H9 (cell line): Measurements from ENCODE around the gene DDI2. TPM values are rescaled to one million over a fixed set of nuclear protein-coding genes. Genes with fewer than 3 reads are reported as not detected.

Experiments
- DNase-seq: peaks from one replicate; pipeline ENCODE4 v3.0.0-alpha.2; 2017
- H2AFZ ChIP-seq: one replicate; pipeline ENCODE4 v1.6.1; 2013; ENCODE audit warnings: mild to moderate bottlenecking, low read length, control low read depth, moderate library complexity
- H2AK5ac ChIP-seq: 2 replicates; pipeline ENCODE4 v1.6.1; 2013; ENCODE audit warnings: low read length, control low read depth, mixed read lengths; ENCODE audit not compliant: insufficient read length
- H2BK120ac ChIP-seq: one replicate; pipeline ENCODE4 v1.6.1; 2013; ENCODE audit warnings: low read depth, mild to moderate bottlenecking, low read length, control low read depth, inconsistent platforms; ENCODE audit not compliant: poor library complexity, severe bottlenecking
- H2BK12ac ChIP-seq: 2 replicates; pipeline ENCODE4 v1.6.1; 2013; ENCODE audit warnings: low read length, control low read depth, mixed read lengths, low read depth; ENCODE audit not compliant: insufficient read length
- H2BK15ac ChIP-seq: 2 replicates; pipeline ENCODE4 v1.6.1; 2013; ENCODE audit warnings: low read depth, low read length, control low read depth
- H2BK20ac ChIP-seq: one replicate; pipeline ENCODE4 v1.6.1; 2013; ENCODE audit warnings: low read depth, mild to moderate bottlenecking, low read length, control low read depth, inconsistent platforms; ENCODE audit not compliant: poor library complexity, severe bottlenecking
- H2BK5ac ChIP-seq: 2 replicates; pipeline ENCODE4 v1.6.1; 2013; ENCODE audit warnings: low read length, control low read depth, mixed read lengths; ENCODE audit not compliant: insufficient read length
- H3K14ac ChIP-seq: 2 replicates; pipeline ENCODE4 v1.6.1; 2013; ENCODE audit warnings: low read length, control low read depth; ENCODE audit not compliant: insufficient read depth
- H3K18ac ChIP-seq: 2 replicates; pipeline ENCODE4 v1.6.1; 2013; ENCODE audit warnings: low read depth, mild to moderate bottlenecking, mixed read lengths, low read length, control low read depth; ENCODE audit not compliant: insufficient read length
- H3K23ac ChIP-seq: 2 replicates; pipeline ENCODE4 v1.6.1; 2013; ENCODE audit warnings: low read length, control low read depth, mixed read lengths, low read depth; ENCODE audit not compliant: insufficient read length
- H3K23me2 ChIP-seq: 2 replicates; pipeline ENCODE4 v1.6.1; 2013; ENCODE audit warnings: low read depth, mild to moderate bottlenecking, mixed read lengths, low read length, control low read depth; ENCODE audit not compliant: insufficient read length, poor library complexity, severe bottlenecking
- H3K27ac ChIP-seq: 2 replicates; pipeline ENCODE4 v1.5.1; 2013; ENCODE audit warnings: low read length, control low read depth, mixed read lengths, low read depth; ENCODE audit not compliant: insufficient read length
- H3K27me3 ChIP-seq: 2 replicates; pipeline ENCODE4 v1.6.1; 2013; ENCODE audit warnings: low read length, control low read depth, inconsistent platforms; ENCODE audit not compliant: insufficient read depth
- H3K4ac ChIP-seq: 2 replicates; pipeline ENCODE4 v1.6.1; 2013; ENCODE audit warnings: low read depth, mild to moderate bottlenecking, control low read depth, inconsistent platforms, low read length, moderate library complexity
- H3K4me1 ChIP-seq: 2 replicates; pipeline ENCODE4 v1.6.1; 2013; ENCODE audit warnings: low read length, control low read depth, inconsistent platforms; ENCODE audit not compliant: insufficient read depth
- H3K4me2 ChIP-seq: 2 replicates; pipeline ENCODE4 v1.6.1; 2013; ENCODE audit warnings: low read length, control low read depth, mixed read lengths; ENCODE audit not compliant: insufficient read length, insufficient read depth
- H3K56ac ChIP-seq: 2 replicates; pipeline ENCODE4 v1.6.1; 2013; ENCODE audit warnings: low read depth, mild to moderate bottlenecking, mixed read lengths, low read length, control low read depth; ENCODE audit not compliant: insufficient read length
- H3K79me1 ChIP-seq: 2 replicates; pipeline ENCODE4 v1.6.1; 2013; ENCODE audit warnings: low read depth, mild to moderate bottlenecking, moderate library complexity, low read length, control low read depth, inconsistent platforms; ENCODE audit not compliant: insufficient read depth, poor library complexity, severe bottlenecking
- H3K79me2 ChIP-seq: 2 replicates; pipeline ENCODE4 v1.6.1; 2013; ENCODE audit warnings: low read length, control low read depth, inconsistent platforms; ENCODE audit not compliant: insufficient read depth
- H3K9ac ChIP-seq: 2 replicates; pipeline ENCODE4 v1.6.1; 2013; ENCODE audit warnings: low read length, control low read depth, mixed read lengths; ENCODE audit not compliant: insufficient read length; ENCODE audit errors: extremely low read depth
- H3K9me3 ChIP-seq: one replicate; pipeline ENCODE4 v1.6.1; 2013; ENCODE audit warnings: low read depth, low read length, inconsistent platforms; ENCODE audit not compliant: control insufficient read depth
- H3T11ph ChIP-seq: one replicate; pipeline ENCODE4 v1.6.1; 2013; ENCODE audit warnings: mild to moderate bottlenecking, low read length, control low read depth, inconsistent platforms
- H4K20me1 ChIP-seq: one replicate; pipeline ENCODE4 v1.6.1; 2013; ENCODE audit not compliant: control insufficient read depth, insufficient read length, insufficient read depth
- H4K5ac ChIP-seq: 2 replicates; pipeline ENCODE4 v1.6.1; 2013; ENCODE audit warnings: low read depth, mild to moderate bottlenecking, mixed read lengths, low read length, control low read depth; ENCODE audit not compliant: insufficient read length
- H4K8ac ChIP-seq: replicated peaks from 2 replicates; pipeline ENCODE4 v1.6.1; 2013; ENCODE audit warnings: low read length, control low read depth, mixed read lengths, low read depth; ENCODE audit not compliant: insufficient read length
- H4K91ac ChIP-seq: 2 replicates; pipeline ENCODE4 v1.6.1; 2013; ENCODE audit warnings: low read depth, mild to moderate bottlenecking, moderate library complexity, mixed read lengths, low read length, control low read depth; ENCODE audit not compliant: insufficient read length
- H3K27ac Mint-ChIP-seq, 3 experiments: 2 replicates in 2 of 3; 3 replicates in 1 of 3; pipeline ENCODE4 v1.8.0; 2020 to 2021; ENCODE audit warnings: mixed read lengths in 3 of 3, mild to moderate bottlenecking in 1 of 3, moderate library complexity in 1 of 3
- H3K27me3 Mint-ChIP-seq: 2 replicates; pipeline ENCODE4 v1.8.0; 2021; ENCODE audit warnings: low read depth, mild to moderate bottlenecking, moderate library complexity, mixed read lengths
- H3K36me3 Mint-ChIP-seq, 3 experiments: 2 replicates in 2 of 3; 3 replicates in 1 of 3; pipeline ENCODE4 v1.8.0; 2020 to 2021; ENCODE audit warnings: low read depth in 3 of 3, mixed read lengths in 3 of 3; ENCODE audit not compliant: insufficient read depth in 1 of 3
- H3K4me1 Mint-ChIP-seq, 2 experiments: 2 replicates each; pipeline ENCODE4 v1.8.0; 2020; ENCODE audit warnings: mixed read lengths in 2 of 2
- H3K4me3 Mint-ChIP-seq, 2 experiments: 2 replicates in 1 of 2; 3 replicates in 1 of 2; pipeline ENCODE4 v1.8.0; 2020 to 2021; ENCODE audit warnings: mild to moderate bottlenecking in 2 of 2, mixed read lengths in 2 of 2, moderate library complexity in 1 of 2
- H3K9me3 Mint-ChIP-seq, 2 experiments: 2 replicates in 1 of 2; 3 replicates in 1 of 2; pipeline ENCODE4 v1.8.0; 2020; ENCODE audit warnings: mild to moderate bottlenecking in 2 of 2, mixed read lengths in 2 of 2, moderate library complexity in 1 of 2
- CTCF ChIP-seq: fragments of 200-600 bp; sonication (generic); conservative IDR thresholded peaks from 3 replicates; pipeline ENCODE4 v1.8.0; 2021; ENCODE audit warnings: antibody characterized with exemption, mild to moderate bottlenecking
- WGBS: extraction: QIAGEN DNeasy Blood & Tissue Kit; methylation state at CpG from one replicate; pipeline ENCODE4 v1.1.7; 2013; ENCODE audit warnings: missing lambda C conversion rate, low lambda C conversion rate, mixed read lengths; ENCODE audit not compliant: insufficient read length; ENCODE audit errors: extremely low coverage; 5-methylcytosine and 5-hydroxymethylcytosine counted together
- total RNA-seq: library from RNA; stranded (reverse); gene quantifications from 2 replicates; pipeline ENCODE4 v1.2.1, GENCODE V29; 2021

The DDI2 gene
- total RNA-seq, 1 experiment from 2014 or later, result 45.0 TPM

GRCh38 chr1:15693371-15693770, 76.1 kb downstream of the DDI2 start:
- Histone ChIP-seq H3K27ac (no peak overlapping the region), H2BK20ac (no peak overlapping the region), H3K79me2 (no peaks in the 10 kb centered on the region), H2BK5ac (no peak overlapping the region), H4K8ac (no peak overlapping the region), H2AK5ac (no peak overlapping the region), H3K14ac (no peak overlapping the region), H3K56ac (no peak overlapping the region), H3K27me3 (no peaks in the 10 kb centered on the region), H4K91ac (no peak overlapping the region), H3K4ac (no peak overlapping the region), H3K4me1 (no peaks in the 10 kb centered on the region), H2BK12ac (no peak overlapping the region), H3K4me2 (no peak overlapping the region), H3T11ph (no peak overlapping the region), H3K9ac (no peak overlapping the region), H2AFZ (no peak overlapping the region), H3K23ac (no peak overlapping the region), H3K9me3 (no peaks in the 10 kb centered on the region), H3K18ac (no peak overlapping the region), H4K5ac (no peak overlapping the region), H2BK120ac (no peak overlapping the region), H3K23me2 (no peaks in the 10 kb centered on the region), H4K20me1 (no peaks in the 10 kb centered on the region), H2BK15ac (no peak overlapping the region), H3K79me1 (peaks cover 2% of the 10 kb centered on the region)
- TF ChIP-seq CTCF, result no peak
- no peak overlapping the region for H3K4me3 Mint-ChIP-seq
- H3K27me3 Mint-ChIP-seq, result no peaks in the 10 kb centered on the region
- no peaks in the 10 kb centered on the region for H3K4me1 Mint-ChIP-seq
- DNase-seq, result no peak
- no peaks in the 10 kb centered on the region for H3K9me3 Mint-ChIP-seq
- WGBS, result no CpG with 5 or more reads among the region's 5 CpGs
- H3K36me3 Mint-ChIP-seq, result peaks cover 0 to 13% (median 0%) of the 10 kb centered on the region in 3 experiments; a peak in 4 of 7 replicates
- H3K27ac Mint-ChIP-seq, result no peak overlapping the region
